HL-60 (cell line): Measurements from ENCODE around the gene TECR.

Experiments used
- DNase-seq, 2 experiments: peaks; one replicate each; pipeline ENCODE4 v3.0.0-alpha.2; 2010 to 2020; ENCODE audit warnings: low read depth in 1 of 2, low spot score in 1 of 2
- H3K27ac ChIP-seq: fragments of 250-450 bp; sonication (Bioruptor Pico); replicated peaks from 2 replicates; pipeline ENCODE4 v1.5.1; 2020; ENCODE audit warnings: mild to moderate bottlenecking, moderate library complexity
- H3K27me3 ChIP-seq: fragments of 250-450 bp; sonication (Bioruptor Pico); 2 replicates; pipeline ENCODE4 v1.5.1; 2021; ENCODE audit warnings: mild to moderate bottlenecking, moderate library complexity; ENCODE audit not compliant: insufficient read depth, poor library complexity, severe bottlenecking
- H3K4me3 ChIP-seq: replicated peaks from 2 replicates; pipeline ENCODE4 v1.5.1; 2011; ENCODE audit warnings: mild to moderate bottlenecking, control low read depth, low read length; ENCODE audit not compliant: insufficient read depth
- CTCF ChIP-seq: IDR thresholded peaks from one replicate; pipeline ENCODE4 v1.5.1; 2011; ENCODE audit warnings: low read length, control low read depth, inconsistent platforms; ENCODE audit not compliant: insufficient read depth
- GABPA ChIP-seq: IDR thresholded peaks from 2 replicates; pipeline ENCODE4 v1.6.1; 2012; ENCODE audit warnings: low read depth
- POLR2AphosphoS5 ChIP-seq: IDR thresholded peaks from 2 replicates; pipeline ENCODE4 v1.6.1; 2012; ENCODE audit warnings: low read depth
- REST ChIP-seq: IDR thresholded peaks from 2 replicates; pipeline ENCODE4 v1.6.1; 2012; ENCODE audit warnings: low read depth; ENCODE audit not compliant: insufficient replicate concordance
- SPI1 ChIP-seq: IDR thresholded peaks from 2 replicates; pipeline ENCODE4 v1.6.1; 2012; ENCODE audit warnings: low read depth, mild to moderate bottlenecking, borderline replicate concordance

TECR gene

GRCh38 chr19:14482172-14482941 lies 47.0 kb upstream of the TECR start:
- DNase-seq: no peak
- Histone ChIP-seq H3K27me3 (no peaks in the 10 kb centered on the region), H3K27ac (no peak overlapping the region), H3K4me3 (no peak overlapping the region)
- TF ChIP-seq SPI1 (no peak), REST (no peak), POLR2AphosphoS5 (no peak), GABPA (no peak), CTCF (no peak)

- DNase-seq: no peak
- H3K4me3 ChIP-seq: no peak overlapping the region
- H3K27ac ChIP-seq: no peak overlapping the region
- TF ChIP-seq REST (no peak), GABPA (no peak), POLR2AphosphoS5 (no peak), SPI1 (no peak), CTCF (no peak)
- no peaks in the 10 kb centered on the region for H3K27me3 ChIP-seq
Measured at GRCh38 chr19:14487370-14488125, 41.8 kb upstream of the TECR start.

GRCh38 chr19:14492756-14493337 lies 36.5 kb upstream of the TECR start:
- no peak for TF ChIP-seq SPI1
- H3K27ac ChIP-seq: no peak overlapping the region
- DNase-seq: no peak
- no peaks in the 10 kb centered on the region for H3K27me3 ChIP-seq
- H3K4me3 ChIP-seq: no peak overlapping the region

GRCh38 chr19:14494411-14494810 lies 35.0 kb upstream of the TECR start:
- TF ChIP-seq CTCF: no peak
- TF ChIP-seq SPI1: no peak
- no peak for TF ChIP-seq GABPA
- TF ChIP-seq POLR2AphosphoS5: no peak
- no peak for TF ChIP-seq REST
- Histone ChIP-seq H3K27me3 (no peaks in the 10 kb centered on the region), H3K4me3 (no peak overlapping the region), H3K27ac (no peak overlapping the region)
- no peak for DNase-seq
